Heart left ventricle (tissue), 16 donors: ENCODE data around the gene RFX2. TPM values are rescaled to one million over a fixed set of nuclear protein-coding genes. Genes with fewer than 3 reads are reported as not detected.
A peak's percentile ranks its signal among the peaks of the same experiment; 100 is the strongest.

Experiments used
- ATAC-seq, 4 donors: fragments of 200-7000 bp; cut with Tn5 transposase; one replicate each; pipeline ENCODE4 v1.9.1; 2020 to 2022; ENCODE audit warnings: moderate library complexity in 4 of 4, mild to moderate bottlenecking in 3 of 4, moderate number of reproducible peaks in 1 of 4
- DNase-seq, 5 donors: peaks; one replicate each; pipeline ENCODE4 v3.0.0-alpha.2; 2020
- H3K27ac ChIP-seq, 12 donors: fragments of 200-600 bp; sonication (generic) in 4 of 12; one replicate each; pipeline versions ENCODE4 v1.5.0 to v1.8.0; 2016 to 2022; ENCODE audit warnings: mild to moderate bottlenecking in 2 of 12
- H3K27me3 ChIP-seq, 9 donors: fragments of 200-600 bp; sonication (generic) in 2 of 9; one replicate each; pipeline versions ENCODE4 v1.5.1 to v1.8.0; 2016 to 2022; ENCODE audit warnings: mild to moderate bottlenecking in 3 of 9
- H3K36me3 ChIP-seq, 9 donors: fragments of 200-600 bp; sonication (generic) in 2 of 9; one replicate each; pipeline versions ENCODE4 v1.5.0 to v1.8.0; 2018 to 2022; ENCODE audit warnings: mild to moderate bottlenecking in 2 of 9
- H3K4me1 ChIP-seq, 12 donors: fragments of 200-600 bp; sonication (generic) in 4 of 12; one replicate each; pipeline versions ENCODE4 v1.5.0 to v1.8.0; 2016 to 2022; ENCODE audit warnings: mild to moderate bottlenecking in 3 of 12
- H3K4me3 ChIP-seq, 12 donors: fragments of 200-600 bp; sonication (generic) in 4 of 12; one replicate each; pipeline versions ENCODE4 v1.5.0 to v1.8.0; 2017 to 2022; ENCODE audit warnings: mild to moderate bottlenecking in 9 of 12, moderate library complexity in 4 of 12
- H3K9me3 ChIP-seq, 12 donors: fragments of 200-600 bp; sonication (generic) in 4 of 12; one replicate each; pipeline versions ENCODE4 v1.5.0 to v1.8.0; 2016 to 2022; ENCODE audit warnings: mild to moderate bottlenecking in 1 of 12
- POLR2A ChIP-seq, 2 donors: fragments of 450-650 bp; IDR thresholded peaks; one replicate each; pipeline ENCODE4 v1.6.1; 2017; ENCODE audit warnings: antibody characterized with exemption in 2 of 2, mild to moderate bottlenecking in 2 of 2, moderate library complexity in 2 of 2
- WGBS, 4 donors: extraction: QIAGEN DNeasy Blood & Tissue Kit in 2 of 4; methylation state at CpG; one replicate each; pipeline versions ENCODE4 v1.1.5 to v1.1.7; 2013 to 2018; 5-methylcytosine and 5-hydroxymethylcytosine counted together
- intact Hi-C, 10 donors: fragments of 100-400 bp; cut with DNase I; formaldehyde crosslinking; loops; one replicate each; pipeline versions ENCODE4 v1.11.1 to v1.14.2; 2022
- polyA plus RNA-seq, 2 donors: library from polyadenylated mRNA; stranded (reverse); fragments of 200-250 nt; gene quantifications; one replicate each; pipeline ENCODE4 v1.2.3, GENCODE V29; 2013
- total RNA-seq, 9 donors: library from RNA; depleted of rRNA in 2 of 9; stranded (reverse); fragments of >200 nt in 2 of 9; fragmentation: NEBNext Ultra II Directional in 3 of 9; extraction: Animal tissue kit (Norgen Biotek cat#: 25700) in 3 of 9; gene quantifications; one replicate each; pipeline versions ENCODE4 v1.1.0 to v1.2.4, GENCODE V29; 2016 to 2023
- TF ChIP-seq, protein P1 (sequence below), 12 donors: fragments of 200-600 bp; sonication (generic) in 4 of 12; IDR thresholded peaks; one replicate each; pipeline versions ENCODE4 v1.5.0 to v1.8.0; 2018 to 2022; ENCODE audit warnings: antibody characterized with exemption in 12 of 12, mild to moderate bottlenecking in 5 of 12
- donor health status: ischemic (EF 13 %, LVEDD 7.1; RV severe dilation, severe dysfunction).
- donor health status: healthy with polysubstance abuse.
- donor health status: DM: no; HTN: yes; CAD: no.
- donor health status: DM: no; HTN: no; CAD: no.
- donor health status: ischemic (EF 25% LVEDD 6.9; RV normal size, moderate dysfunction).
- donor health status: ischemic (EF 25% LVEDD 5.7; RV mildly dilated, moderate dysfunction).
- donor health status: healthy.
- donor health status: DM: yes; HTN: yes; CAD: no.
- donor health status: ischemic (EF 35%, LVEDD 5.7; RV mildly dilated, moderate dysfunction).
- donor health status: nonischemic (EF 11% LVEDD 7.7; RV severe dilation, severe dysfunction).
- donor health status: DM: yes; HTN: yes; CAD: no.
- donor health status: PGD.
- donor health status: ischemic (EF 29% LVEDD 5.4; RV normal size, mild dysfunction).
- donor health status: nonischemic (EF 23%, LVEDD 6.1; RV moderate dilation, normal function).

Gene RFX2
- total and polyA plus RNA-seq, 11 donors: 2.8 to 20.0 (median 5.9) TPM

DNA sequence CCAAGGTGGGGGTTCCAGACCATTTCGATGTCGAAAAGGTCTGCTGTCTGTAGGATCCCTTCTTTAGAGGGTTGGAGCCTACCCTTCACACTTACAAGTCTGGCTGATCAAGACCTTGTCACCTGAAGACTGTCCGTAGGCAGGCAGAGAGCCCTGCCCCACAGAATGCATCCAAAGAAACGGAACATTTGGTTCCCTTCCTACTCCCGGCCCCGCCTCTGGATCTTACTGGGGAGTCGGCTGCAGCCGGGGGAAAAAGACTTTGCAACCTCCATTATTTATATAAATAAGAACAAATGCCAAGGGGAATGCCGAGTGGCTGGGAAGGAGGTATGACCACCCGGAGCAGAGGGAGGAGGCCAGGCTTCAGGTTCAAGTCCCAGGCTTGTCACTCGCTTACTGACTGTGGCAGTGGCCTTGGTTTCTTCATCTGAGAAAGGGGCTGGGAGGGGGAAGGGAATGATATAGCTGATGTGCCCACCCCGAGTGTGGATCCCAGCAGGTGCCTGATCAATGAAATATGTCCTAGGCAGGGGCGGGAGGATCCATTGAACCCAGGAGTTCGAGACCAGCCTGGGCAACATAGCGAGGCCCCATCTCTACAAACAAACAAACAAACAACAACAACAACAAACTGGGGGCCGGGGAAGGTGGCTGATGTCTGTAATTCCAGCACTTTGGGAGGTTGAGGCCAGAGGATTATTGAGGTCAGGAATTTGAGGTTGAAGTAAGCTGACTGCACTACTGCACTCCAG lies 48.7 kb downstream of the RFX2 start:
- intact Hi-C loops: loop anchor here in 1 of 10 donors (5.0 kb wide), 1 partner anchor 36 kb away; no protein-coding TSS in a partner anchor
- H3K9me3 ChIP-seq: no peaks in the 10 kb centered on the region
- 81 to 90% (median 86%) methylated on average over 16 of the region's 16 CpGs for WGBS, 4 donors
- no peak for ATAC-seq
- peak overlapping the region in 11 of 12 donors; percentile 21 to 93 (median 64) for H3K27ac ChIP-seq
- peaks cover 0 to 96% (median 60%) of the 10 kb centered on the region in 12 donors for H3K4me1 ChIP-seq
- TF ChIP-seq POLR2A (IDR thresholded peaks at IDR 0.05): no peak
- TF ChIP-seq, protein P1, sequence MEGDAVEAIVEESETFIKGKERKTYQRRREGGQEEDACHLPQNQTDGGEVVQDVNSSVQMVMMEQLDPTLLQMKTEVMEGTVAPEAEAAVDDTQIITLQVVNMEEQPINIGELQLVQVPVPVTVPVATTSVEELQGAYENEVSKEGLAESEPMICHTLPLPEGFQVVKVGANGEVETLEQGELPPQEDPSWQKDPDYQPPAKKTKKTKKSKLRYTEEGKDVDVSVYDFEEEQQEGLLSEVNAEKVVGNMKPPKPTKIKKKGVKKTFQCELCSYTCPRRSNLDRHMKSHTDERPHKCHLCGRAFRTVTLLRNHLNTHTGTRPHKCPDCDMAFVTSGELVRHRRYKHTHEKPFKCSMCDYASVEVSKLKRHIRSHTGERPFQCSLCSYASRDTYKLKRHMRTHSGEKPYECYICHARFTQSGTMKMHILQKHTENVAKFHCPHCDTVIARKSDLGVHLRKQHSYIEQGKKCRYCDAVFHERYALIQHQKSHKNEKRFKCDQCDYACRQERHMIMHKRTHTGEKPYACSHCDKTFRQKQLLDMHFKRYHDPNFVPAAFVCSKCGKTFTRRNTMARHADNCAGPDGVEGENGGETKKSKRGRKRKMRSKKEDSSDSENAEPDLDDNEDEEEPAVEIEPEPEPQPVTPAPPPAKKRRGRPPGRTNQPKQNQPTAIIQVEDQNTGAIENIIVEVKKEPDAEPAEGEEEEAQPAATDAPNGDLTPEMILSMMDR (IDR thresholded peaks at IDR 0.05): no peak
- no peaks in the 10 kb centered on the region for H3K36me3 ChIP-seq
- peak in 1 of 5 donors; percentile 18 for DNase-seq
- no peak overlapping the region for H3K4me3 ChIP-seq
- H3K27me3 ChIP-seq: no peaks in the 10 kb centered on the region

DNA sequence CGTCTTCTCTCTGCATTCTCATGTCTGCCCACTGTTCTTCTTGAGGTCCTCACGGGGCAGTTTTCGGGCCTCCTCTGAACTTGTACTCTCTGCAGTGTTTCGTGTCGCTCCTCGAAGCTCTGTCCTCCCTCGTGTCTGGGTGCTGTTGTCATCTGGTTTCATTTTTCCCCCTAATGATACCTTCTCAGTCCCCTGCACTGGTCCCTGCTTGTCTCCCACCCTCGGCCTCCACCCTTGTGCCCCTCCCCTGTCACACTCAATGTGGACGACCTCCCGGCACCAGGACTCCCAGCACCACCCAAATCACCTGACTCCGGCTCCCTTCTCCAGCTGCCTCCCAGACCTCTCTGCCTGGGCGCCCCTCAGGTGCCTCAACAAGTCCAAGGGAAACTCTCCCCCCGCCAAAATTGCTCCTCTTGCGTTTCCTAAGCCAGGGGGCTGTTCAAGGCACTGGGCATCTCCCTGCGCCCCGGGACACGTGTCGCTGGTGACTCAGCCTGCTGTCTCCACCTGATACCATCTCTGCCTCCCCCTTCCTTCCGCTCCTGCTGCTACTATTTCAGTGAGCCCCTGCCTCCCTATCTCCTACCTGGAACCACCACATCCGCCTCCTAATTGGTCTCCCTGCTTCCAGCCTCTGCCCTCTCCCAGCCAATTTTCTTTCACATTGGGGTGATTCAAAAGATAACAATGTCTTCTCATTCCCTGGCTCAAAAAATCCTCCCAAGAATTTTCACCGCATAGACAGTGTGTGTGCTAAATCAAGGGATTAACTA lies 49.5 kb downstream of the RFX2 start:
- Histone ChIP-seq H3K27ac (peak overlapping the region in 8 of 12 donors; percentile 0 to 93 (median 56)), H3K4me3 (no peak overlapping the region), H3K9me3 (no peaks in the 10 kb centered on the region), H3K4me1 (peaks cover 0 to 96% (median 59%) of the 10 kb centered on the region in 12 donors), H3K36me3 (no peaks in the 10 kb centered on the region), H3K27me3 (no peaks in the 10 kb centered on the region)
- TF ChIP-seq, protein P1 (IDR thresholded peaks at IDR 0.05): no peak
- TF ChIP-seq POLR2A (IDR thresholded peaks at IDR 0.05): no peak
- intact Hi-C loops: loop anchor here in 1 of 10 donors (5.0 kb wide), 1 partner anchor 37 kb away; no protein-coding TSS in a partner anchor
- no peak for ATAC-seq
- 81 to 88% (median 86%) methylated on average over 21 of the region's 21 CpGs for WGBS, 4 donors
- DNase-seq: peak in 1 of 5 donors; percentile 6

DNA sequence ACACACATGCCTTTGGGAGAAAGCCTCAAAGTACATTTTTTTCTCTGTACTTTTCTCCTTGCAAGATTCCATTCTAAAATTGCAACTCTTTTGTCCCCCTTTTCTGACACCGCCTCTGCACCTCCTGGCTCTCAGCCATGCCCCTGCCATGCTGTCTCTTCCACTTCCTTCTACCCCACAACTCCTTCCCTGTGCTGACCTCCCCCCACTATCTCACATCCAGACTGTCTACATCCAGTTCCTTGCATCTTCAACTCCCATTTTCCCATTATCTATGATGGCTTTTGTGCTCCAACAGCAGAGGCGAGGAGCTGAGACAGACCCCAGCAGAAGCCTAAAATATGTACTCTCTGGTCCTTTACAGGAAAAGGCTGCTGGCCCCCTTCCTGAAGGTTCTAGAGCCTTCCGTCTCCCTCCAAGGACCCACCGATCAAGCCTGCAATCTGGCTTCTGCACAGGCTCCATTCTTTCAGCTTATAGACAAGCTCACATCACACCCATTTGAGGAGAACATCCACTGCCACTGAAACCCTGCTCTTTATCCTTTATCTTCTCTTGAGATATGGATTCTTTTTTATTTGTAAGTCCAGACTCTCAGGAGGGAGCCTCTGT lies 50.2 kb downstream of the RFX2 start:
- H3K9me3 ChIP-seq: no peaks in the 10 kb centered on the region
- DNase-seq (no peak), ATAC-seq (no peak)
- no peaks in the 10 kb centered on the region for H3K36me3 ChIP-seq
- H3K4me1 ChIP-seq: peaks cover 0 to 90% (median 54%) of the 10 kb centered on the region in 12 donors
- TF ChIP-seq, protein P1 (IDR thresholded peaks at IDR 0.05): no peak
- TF ChIP-seq POLR2A (IDR thresholded peaks at IDR 0.05): no peak
- intact Hi-C loops: loop anchor here in 5 of 10 donors (5.0 kb wide), 4 partner anchors 37 to 312 kb away; partner anchors contain the start of gene ALKBH7 (in 1 of the 5)
- WGBS, 4 donors: 92% methylated on average over 4 of the region's 4 CpGs
- H3K4me3 ChIP-seq: no peak overlapping the region
- peak overlapping the region in 6 of 12 donors; percentile 13 to 93 (median 53) for H3K27ac ChIP-seq
- H3K27me3 ChIP-seq: no peaks in the 10 kb centered on the region
